8988T (cell line): ENCODE measurements around the gene ABCG1.

ENCODE experiments used
- DNase-seq: peaks from one replicate; pipeline ENCODE4 v3.0.0; 2011

Gene ABCG1

DNA sequence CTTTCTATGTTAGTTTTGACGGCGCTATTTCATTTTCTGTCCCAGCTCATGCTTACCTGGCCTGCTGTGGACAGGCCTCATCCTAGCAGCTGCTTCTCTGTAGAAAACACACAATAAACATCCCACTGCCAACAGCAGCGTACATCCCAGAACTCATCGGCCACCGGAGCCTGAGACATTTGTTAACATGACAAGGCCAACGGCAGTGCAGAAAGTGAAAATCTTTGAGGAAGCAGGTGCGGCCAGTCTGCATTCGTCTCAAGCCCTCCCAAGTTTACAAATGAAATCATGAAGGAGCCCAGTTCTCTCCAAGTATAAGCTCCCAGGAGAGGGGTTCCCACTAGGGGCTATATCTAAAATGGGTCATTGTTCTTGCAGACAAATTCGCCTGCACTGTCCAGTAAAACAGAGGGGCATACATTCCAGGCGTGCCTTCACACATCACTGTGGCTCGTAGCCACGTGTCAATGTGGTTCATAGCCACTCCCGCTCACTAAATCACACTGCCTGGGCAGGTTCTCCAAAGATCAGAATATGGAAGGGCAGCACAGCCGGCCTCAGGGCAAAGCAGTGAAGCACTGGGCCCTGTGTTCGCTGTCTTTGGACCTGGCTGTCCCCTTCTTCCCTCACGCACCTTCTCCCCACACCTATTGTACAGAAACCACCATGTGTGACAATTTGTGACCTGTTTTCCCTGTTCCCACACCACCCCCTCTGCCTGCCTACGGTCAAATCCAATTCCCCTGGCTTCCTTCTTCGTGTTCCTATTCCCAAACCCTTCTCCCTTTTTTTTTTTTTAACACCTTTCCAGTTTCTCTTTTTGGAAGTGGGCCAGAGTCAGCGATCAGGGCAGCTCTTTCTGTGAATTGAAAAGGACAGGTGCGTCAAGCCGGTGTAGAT lies 27.0 kb upstream of the ABCG1 start:
- DNase-seq: no peak

DNA sequence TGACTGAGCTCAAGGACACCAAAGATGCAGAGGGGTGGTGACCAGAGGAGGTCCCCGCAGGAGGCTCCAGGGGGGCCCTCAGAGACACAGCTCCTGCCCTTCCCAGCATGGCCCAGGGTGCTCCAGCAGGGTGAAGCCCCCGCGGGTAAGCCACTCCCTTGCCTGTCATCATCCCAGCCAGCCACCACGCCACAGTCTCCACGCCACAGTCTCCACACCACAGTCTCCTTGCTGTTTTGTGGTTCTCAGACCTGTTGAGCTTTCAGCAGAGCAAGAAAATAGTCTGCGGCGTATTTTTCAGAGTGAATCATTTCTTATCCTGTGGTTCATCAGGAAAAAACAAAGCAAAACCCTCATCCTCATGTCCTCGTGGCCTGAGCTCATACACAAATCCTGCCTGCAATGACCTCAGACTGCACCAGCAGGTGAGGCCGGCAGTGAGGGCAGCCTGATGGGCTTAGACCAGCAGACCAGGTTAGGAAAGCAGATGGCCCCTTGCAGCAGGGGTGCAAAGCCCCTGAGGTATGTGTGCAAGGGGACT lies 25.7 kb upstream of the ABCG1 start:
- no peak for DNase-seq

DNA sequence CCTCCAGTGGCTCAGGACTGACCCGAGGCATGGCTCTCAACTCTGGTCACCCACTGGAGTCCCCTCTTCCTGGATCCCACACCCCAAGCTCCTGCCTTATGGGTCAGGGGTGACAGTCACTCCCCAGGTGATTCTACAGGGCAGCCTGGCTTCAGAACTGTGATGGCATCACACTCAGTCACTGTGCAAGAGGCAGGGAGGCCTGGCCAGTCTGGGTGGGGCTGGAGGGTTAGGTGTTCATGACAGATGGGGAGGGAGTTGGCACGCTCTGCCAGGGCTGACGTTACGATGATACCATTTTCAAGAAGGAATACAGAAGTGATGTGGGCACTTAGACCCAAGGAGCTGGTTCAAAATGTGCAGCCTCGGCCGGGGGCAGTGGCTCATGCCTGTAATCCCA lies 25.2 kb upstream of the ABCG1 start:
- no peak for DNase-seq

DNA sequence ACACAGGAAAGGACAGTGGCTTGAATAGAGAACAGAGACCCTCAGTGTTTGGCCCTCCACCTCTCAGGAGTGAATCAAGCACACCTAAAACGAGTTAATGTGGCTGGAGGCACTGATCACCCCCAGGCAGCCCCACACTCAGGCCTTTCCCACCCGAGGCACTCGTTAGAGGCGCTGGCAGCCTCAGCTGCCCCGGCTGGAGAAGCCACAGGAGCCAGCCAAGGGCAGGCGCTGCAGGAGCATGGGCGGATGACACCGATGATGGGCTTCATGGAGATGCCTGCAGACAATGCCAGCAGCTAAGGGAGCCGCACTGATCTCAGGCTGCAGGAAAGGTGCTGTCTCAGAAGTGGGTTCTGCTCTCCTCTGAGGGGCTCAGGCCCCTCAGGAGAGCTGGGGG lies 24.1 kb upstream of the ABCG1 start:
- no peak for DNase-seq

DNA sequence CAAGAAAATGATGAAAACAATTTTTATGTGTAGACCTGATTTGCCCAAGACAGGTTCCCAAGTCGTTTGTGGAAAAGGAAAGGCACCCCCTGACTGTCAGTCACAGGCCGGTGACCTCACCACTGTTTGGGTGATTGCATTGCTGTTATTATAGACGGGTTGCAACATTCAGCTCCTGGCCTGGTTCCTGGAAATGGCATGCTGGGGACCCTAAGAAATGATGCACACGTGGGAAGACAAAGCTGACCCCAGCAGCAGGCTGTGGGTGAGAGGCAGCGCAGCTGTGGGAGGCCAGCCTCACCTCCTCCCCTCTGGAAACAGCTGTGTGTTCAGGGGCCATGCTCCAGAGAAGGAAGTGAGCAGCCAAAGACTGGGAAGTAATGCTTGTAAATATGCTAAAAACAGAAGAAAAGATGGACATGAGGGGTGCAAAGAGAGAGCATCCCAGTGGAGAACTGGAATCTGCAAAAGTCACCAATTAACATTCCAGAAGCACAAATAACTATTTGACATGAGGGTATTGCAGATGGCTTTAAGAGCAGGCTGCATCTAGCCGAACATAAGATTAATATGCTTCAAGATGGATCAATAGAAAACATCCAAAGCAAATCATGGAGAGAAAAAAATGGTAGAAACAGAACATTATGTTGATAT lies 23.4 kb upstream of the ABCG1 start:
- DNase-seq: no peak

DNA sequence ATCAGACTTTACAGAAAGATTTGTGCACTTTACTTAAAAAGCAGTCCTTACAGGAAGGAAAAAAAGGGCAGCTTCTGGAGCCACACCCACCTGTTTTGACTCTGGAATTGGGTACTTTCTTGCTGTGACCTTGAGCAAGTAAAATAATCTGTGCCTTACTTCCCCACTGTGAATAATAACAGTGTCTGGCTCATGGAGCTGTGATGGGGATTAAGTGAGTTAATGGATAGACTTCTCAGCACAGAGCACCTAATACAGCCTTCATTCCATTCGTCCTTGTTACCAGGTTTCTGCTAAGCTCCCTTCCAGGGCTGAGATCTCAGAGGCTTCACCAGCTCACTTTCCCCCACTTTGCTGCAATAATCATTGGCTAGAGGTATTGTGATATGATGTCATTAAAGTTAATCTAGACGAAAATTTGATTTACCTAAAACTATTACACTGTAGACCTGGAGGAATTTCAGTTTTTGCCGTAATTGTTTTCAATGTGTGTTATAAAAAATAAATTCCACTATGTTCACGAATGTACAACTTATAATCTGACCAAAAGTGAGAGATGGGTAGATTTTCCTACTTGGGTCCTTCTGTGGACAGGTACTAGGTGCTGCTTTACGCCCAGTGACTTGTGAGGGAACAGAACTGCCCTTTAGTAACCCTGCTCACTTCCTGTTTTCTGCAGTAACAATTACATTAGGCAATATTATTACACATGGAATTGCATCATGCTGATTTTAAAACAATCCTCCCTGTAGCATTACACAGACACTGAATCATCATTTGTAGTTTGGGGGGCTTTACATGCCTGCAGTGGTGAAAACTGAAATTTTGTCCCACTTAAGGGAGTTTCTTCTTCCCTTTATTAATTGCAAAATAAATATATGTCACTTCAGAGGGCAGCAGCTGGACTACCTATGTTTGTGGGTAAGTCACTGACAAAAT lies 19.7 kb upstream of the ABCG1 start:
- DNase-seq: no peak

DNA sequence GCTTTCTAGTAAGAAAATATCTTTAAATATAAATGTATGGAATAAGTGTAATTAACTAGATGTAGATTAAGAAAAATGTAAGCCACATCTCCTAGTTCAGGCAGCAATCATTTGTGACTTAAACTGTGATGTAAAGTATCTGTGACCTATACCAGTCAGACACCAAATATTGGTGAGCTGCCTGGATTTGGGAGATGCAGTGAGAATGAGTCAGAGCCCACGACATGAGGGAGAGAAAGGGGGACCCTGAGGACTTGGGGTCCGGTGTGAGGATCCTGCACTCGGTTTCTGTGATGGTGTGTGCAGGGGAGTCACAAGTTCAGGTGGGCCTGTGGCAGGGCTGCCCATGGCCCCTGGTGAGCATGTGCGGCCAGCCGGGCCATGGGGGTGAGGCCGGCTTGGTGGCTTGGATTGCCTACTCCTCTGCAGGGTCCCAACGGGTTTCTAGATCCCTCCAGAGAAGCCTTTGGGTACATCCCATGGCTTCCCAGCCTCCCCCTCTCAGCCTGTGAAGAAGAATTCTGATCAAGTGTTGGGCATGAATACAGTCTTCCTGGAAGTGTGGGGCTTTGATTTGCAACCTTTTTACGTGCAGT lies 19.0 kb upstream of the ABCG1 start:
- no peak for DNase-seq

DNA sequence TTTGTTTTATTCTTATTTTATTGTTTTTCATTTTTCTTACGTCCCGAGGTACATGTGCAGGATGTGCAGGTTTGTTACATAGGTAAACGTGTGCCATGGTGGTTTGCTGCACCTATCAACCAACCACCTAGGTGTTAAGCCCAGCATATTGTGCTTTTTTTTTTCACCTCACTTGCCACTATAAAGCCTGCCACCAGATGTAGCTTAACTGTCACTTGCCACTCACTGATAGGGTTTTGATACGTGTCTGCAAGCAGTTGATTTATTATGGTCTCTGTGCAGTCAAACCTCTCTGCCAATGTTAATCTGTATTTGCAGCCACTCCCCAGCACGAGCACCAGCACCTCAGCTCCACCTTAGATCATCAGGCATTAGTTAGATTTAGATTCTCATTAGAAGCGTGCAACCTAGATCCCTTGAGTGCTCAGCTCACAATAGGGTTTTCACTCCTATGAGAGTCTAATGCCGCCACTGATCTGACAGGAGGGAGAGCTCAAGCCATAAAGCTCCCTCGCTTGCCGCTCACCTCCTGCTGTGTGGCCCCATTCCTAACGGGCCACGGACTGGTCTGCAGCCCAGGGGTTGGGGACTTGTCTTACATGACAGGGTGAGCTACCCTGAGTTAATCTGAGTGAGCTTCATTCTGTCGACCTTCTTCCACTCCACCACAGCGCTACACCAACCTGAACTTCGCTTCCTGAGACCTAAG lies 17.9 kb upstream of the ABCG1 start:
- no peak for DNase-seq

DNA sequence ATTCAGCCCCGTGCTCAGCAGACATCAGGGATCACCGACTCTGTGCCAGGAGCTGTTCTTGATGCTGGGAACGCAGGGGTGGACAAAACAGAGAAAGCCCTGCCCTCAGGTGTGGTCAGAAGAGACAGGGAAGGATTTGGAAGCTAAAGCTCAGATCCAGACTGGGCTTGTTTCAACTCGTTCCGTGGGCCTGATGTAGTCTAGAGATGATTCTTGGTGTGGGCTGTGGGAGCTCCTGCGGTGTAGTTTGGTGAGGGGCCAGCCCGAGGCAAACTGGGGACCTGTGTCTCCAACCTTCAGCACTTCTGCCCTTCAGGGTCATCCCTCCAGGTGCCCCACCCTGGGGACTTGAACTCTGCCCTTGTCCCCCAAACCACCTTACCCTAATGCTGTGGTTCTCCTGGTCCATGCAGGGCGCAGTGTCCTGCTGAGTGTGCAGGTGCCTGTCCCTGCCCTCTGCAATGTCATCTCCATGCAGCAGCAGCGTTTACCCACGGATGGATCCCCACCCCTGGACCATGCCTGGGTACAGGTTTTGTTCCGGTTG lies 17.3 kb upstream of the ABCG1 start:
- DNase-seq: no peak

DNA sequence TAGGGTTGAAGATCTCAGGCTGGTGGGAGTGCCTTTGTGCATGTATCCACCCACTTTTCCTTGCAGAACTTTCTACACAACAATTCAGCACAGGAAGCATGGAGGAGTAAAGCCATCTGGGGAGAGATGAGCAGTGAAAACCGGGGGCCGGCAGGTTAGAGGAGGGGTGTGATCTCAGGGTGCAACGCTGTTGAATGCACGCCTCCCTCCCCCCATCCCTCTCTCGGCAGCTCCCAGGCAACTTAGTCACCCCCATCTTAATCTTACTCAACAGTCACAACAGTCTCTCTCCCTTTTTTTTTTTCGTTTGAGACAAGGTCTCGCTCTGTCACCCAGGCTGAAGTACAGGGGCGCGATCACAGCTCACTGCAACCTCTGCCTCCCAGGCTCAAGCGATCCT lies 16.6 kb upstream of the ABCG1 start:
- no peak for DNase-seq

DNA sequence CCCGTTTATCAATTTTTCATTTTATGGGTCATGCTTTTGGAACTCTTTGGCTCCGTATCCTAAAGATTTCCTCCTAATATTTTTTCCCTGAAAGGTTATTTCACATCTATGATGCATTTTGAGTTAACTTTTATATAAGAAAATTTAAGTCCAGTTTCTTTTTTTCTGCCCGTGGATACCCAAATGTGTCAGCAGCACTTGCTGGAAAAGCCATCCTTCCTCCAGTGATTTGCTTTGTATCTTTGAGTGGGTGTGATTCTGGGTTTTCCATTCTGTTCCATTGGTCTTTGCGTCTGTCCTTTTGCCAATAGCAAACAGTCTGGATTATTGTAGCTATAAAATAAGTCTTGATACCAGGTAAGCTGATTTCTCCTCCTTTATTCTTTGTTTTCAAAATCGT lies 15.6 kb upstream of the ABCG1 start:
- DNase-seq: no peak

DNA sequence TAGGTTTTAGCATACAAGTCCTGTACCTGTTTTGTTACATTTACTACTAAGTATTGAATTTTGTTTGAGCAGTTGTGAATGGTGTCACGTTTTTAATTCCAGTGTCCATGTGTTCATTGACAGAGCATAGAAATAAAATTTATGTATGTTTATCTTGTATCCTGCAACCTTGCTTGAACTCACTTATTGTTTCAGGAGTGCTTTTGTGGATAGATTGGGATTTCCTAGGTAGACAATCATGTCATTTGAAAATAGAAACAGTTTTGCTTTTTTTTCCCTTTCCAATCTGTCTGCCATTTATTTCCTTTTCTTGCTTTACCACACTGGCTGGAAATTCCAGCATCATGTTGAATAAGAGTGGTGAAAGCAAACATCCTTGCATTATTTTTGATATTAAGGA lies 15.0 kb upstream of the ABCG1 start:
- DNase-seq: no peak

DNA sequence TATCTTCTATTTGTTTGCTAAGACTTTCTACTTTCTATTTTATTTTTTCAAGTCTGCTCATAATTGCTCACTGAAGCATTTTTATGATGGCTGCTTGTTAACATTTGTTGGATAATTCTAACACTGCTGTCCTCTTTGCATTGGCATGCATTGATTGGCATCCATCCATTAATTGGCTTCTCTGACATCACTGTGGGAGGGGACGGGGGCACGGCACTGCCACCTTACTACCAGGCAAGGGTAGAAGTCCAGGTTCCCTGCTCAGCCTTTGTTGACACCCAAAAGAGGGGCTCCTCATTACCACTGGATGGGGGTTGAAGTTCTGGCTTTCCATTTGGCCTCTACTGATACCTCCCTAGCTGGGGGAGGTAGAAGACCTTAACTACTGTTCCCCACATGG lies 11.5 kb upstream of the ABCG1 start:
- no peak for DNase-seq

DNA sequence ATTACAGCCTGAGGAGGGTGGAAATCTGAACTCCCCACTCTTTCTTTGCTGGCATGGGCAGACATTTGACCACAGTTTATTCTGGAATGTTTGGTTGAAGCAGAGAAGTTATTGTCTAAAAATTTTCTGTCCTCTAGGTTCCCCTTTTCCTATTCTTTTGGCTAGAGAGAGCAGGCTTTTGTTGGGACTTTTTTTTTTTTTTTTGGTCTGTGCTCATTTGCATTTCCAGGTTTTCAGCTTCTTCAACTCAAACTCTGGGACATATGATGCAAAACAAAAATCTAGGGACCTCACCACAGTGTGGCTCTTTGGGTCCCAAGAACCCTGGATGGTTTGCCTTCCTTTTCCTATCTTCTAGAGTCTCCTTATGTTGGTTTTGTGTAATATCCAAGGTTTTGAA lies 10.9 kb upstream of the ABCG1 start:
- no peak for DNase-seq

DNA sequence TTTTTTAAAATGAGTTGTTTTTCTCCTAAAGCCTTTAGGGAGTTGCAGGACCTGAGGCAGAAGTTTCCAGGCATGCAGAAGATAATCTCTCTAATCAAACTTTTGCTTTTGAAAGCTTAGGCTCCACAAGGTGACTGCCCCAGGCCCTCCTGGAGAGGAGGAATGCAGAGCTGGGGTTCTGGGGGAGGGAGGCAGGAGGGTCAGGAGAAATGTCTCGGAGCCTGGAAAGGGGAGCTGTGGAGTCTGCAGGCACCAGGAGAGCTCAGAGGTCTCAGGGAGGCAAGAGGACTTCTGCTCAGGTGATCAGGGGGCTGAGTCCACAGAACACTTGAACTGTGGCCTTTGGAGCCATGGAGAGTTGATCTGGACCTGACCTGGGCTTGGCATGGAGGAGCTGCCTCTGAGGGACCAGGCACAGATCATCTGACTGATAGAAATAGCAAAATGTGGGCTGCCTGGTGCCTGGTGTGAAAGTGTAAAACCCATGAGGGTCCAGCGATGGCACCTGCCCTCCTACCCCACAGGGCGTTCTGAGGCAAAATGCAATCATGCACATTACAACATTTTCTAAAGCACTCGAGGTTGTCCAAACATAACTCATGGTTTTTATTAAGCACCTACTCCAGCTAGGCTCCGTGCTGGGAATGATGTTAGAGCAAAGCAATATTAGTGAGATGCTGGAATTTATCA lies 10.0 kb upstream of the ABCG1 start:
- DNase-seq: no peak

DNA sequence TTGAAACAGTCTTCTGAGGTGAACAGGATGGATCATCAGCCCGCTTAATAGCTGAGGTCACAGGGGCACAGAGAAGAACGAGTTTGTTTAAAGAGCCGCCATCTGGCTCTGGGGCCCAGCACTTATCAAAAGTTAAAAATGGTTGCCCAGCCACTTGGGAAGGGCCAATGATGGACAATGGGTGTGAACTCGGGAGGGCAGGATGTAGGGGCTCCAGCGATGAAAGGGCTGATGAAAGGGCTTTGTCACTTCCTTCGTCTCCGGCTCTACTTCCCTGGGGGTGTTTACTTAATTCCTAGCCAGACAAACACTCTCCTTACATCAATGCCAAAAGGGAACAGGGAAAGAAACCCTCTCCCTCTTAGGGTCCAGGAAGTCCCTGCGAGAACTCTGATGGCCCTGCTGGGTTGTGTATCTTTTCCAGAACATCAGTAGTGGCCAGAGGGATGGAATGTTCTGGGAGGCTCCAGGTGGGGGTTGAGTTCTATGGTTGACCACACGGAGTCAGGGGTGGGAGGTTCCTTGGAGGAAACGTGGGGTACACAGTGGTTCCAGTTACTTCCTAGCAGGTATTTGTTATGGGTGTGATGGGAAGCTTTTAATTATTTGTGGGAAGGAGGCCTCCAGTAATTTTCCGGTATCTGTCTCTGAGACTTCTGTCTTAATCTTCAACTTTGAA lies 9.0 kb upstream of the ABCG1 start:
- DNase-seq: no peak

DNA sequence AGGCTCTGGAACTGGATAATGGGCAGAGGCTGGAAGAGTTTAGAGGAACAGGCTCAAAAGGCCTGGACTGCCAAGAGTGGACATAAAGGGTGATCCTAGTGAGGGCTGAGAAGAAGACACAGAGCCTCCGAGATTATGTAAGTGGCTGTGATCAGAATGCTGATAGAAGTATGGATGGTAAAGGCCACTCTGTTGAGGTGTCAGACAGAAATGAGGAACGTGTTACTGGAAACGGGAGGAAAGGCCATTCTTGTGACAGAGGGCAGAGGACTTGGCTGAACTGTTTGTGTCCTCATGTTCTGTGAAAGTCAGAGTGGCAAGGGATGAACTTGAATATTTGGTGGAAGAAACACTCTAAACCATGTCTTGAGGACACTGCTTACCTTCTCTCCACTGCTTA lies 6.7 kb upstream of the ABCG1 start:
- no peak for DNase-seq

DNA sequence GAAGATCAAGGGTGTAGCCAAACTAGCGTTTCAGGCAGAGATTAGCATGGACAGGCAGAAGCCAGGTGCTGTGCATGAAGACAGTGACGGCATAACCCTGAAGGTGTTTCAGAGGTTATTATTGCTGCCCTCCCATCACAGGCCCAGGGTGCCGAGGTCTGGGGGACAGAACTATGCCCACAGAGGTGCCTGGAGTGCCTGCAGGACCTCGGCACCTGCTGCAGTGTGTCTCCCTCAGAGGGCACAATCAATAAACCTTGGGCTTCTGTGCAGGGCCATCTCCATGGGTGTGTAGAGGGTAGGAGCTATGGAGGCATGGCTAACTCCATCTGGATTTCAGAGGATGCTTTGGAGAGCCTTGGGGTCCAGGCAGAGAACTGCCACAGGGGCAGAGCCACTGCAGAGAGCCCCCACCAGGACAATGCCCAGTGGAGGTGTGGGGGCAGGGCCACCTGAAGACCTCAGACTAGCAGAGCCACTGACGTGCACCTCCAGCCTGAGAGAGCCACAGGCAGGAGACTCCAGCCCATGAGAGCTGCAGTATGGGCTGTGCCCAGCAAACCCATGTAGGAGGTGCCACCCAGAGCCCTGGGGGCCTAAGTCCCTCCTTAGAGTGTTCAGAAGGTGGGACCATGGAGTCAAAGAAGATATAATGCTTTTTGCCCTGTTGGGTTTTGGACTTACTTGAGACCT lies 5.7 kb upstream of the ABCG1 start:
- no peak for DNase-seq

DNA sequence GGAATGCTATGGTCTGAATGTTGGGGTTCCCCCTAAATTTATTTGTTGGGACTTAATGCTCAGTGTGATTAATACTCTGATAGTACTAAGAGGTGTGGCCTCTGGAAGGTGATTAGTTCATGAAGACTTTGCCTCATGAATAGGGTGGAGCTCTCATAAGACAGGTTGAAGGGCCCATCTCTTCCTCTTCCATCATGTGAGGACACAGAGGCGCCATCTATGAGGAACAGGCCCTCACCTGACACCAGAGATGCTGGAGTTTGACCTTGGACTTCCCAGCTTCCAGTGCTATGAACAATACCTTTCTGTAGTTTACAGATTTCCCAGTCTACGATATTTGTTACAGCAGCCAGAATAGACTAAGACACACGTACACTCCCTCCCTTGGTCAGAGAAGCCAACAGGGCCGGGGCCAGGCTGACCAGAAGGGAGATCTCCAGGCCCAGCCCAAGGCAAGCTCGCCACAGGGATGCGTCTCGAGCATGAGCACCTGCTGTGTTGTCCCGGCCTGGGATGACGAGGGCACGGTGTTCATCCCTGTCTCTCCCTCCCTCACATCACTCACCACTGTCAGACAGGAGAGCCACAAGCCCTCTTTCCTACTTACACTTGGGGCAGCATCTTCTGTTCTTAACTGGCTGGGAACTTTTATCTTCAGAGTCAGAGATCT lies 4.7 kb upstream of the ABCG1 start:
- no peak for DNase-seq
